IMR-90 (cell line): Measurements from ENCODE around the gene TOE1. TPM values are rescaled to one million over a fixed set of nuclear protein-coding genes. Genes with fewer than 3 reads are reported as not detected.

Experiments used
- ATAC-seq: fragments of 200-7000 bp; cut with Tn5 transposase; 2 replicates; pipeline ENCODE4 v1.9.1; 2020; ENCODE audit warnings: low read depth, mild to moderate bottlenecking, moderate library complexity
- BruUV-seq: library from RNA; stranded (reverse); fragments of 400-500 nt; replicated peaks from 2 replicates; lab custom pipeline; 2021; lab: Mats Ljungman, UMichigan
- CTCF ChIA-PET: fragments of 300-600 bp; formaldehyde crosslinking; extraction: SDS; loops from one replicate; lab custom pipeline; 2021; ENCODE audit warnings: antibody characterized with exemption; lab: Yijun Ruan, JAX
- POLR2A ChIA-PET: fragments of 300-600 bp; sonication (Branson Sonifier 250); formaldehyde crosslinking; loops from one replicate; lab custom pipeline; 2022; ENCODE audit warnings: antibody characterized with exemption; ENCODE audit not compliant: unreplicated experiment; lab: Charles Lee
- DNase-seq: peaks from one replicate; pipeline ENCODE4 v3.0.0; 2013
- H2AFZ ChIP-seq: replicated peaks from 2 replicates; pipeline ENCODE3; 2013; ENCODE audit warnings: low read length, mild to moderate bottlenecking; ENCODE audit not compliant: poor library complexity
- H2AK5ac ChIP-seq: 2 replicates; pipeline ENCODE4 v1.6.1; 2013; ENCODE audit warnings: low read depth, low read length, inconsistent platforms
- H2AK9ac ChIP-seq: replicated peaks from 2 replicates; pipeline ENCODE3; 2013; ENCODE audit warnings: mild to moderate bottlenecking, low read depth, low read length, moderate library complexity; ENCODE audit not compliant: poor library complexity
- H2BK120ac ChIP-seq: 2 replicates; pipeline ENCODE4 v1.6.1; 2013; ENCODE audit warnings: low read depth, low read length, inconsistent platforms
- H2BK15ac ChIP-seq: 3 replicates; pipeline ENCODE4 v1.6.1; 2013; ENCODE audit warnings: low read depth, low read length, inconsistent platforms
- H2BK20ac ChIP-seq: 2 replicates; pipeline ENCODE4 v1.6.1; 2013; ENCODE audit warnings: low read depth, mild to moderate bottlenecking, inconsistent platforms, low read length, moderate library complexity
- H2BK5ac ChIP-seq: 2 replicates; pipeline ENCODE4 v1.6.1; 2013; ENCODE audit warnings: mild to moderate bottlenecking, low read depth, low read length, inconsistent platforms; ENCODE audit not compliant: poor library complexity, severe bottlenecking
- H3K14ac ChIP-seq: replicated peaks from 2 replicates; pipeline ENCODE4 v1.6.1; 2013; ENCODE audit warnings: low read depth, low read length, inconsistent platforms
- H3K18ac ChIP-seq: 2 replicates; pipeline ENCODE4 v1.6.1; 2013; ENCODE audit warnings: low read depth, low read length, control low read depth
- H3K23ac ChIP-seq: 2 replicates; pipeline ENCODE4 v1.6.1; 2013; ENCODE audit warnings: low read depth, low read length, inconsistent platforms
- H3K27ac ChIP-seq: 2 replicates; pipeline ENCODE4 v1.5.1; 2013; ENCODE audit warnings: mild to moderate bottlenecking, control low read depth, low read length; ENCODE audit not compliant: insufficient read depth
- H3K27me3 ChIP-seq: 2 replicates; pipeline ENCODE4 v1.6.1; 2013; ENCODE audit warnings: low read length; ENCODE audit not compliant: control insufficient read depth, insufficient read depth
- H3K36me3 ChIP-seq: 2 replicates; pipeline ENCODE4 v1.6.1; 2013; ENCODE audit warnings: low read length, mixed read lengths; ENCODE audit not compliant: control insufficient read depth, insufficient read depth
- H3K4ac ChIP-seq: 2 replicates; pipeline ENCODE4 v1.6.1; 2013; ENCODE audit warnings: low read depth, low read length, inconsistent platforms
- H3K4me1 ChIP-seq: 2 replicates; pipeline ENCODE4 v1.6.1; 2013; ENCODE audit warnings: low read length, mixed read lengths; ENCODE audit not compliant: control insufficient read depth, insufficient read depth
- H3K4me2 ChIP-seq: 2 replicates; pipeline ENCODE4 v1.6.1; 2013; ENCODE audit warnings: low read depth, mild to moderate bottlenecking, control low read depth, low read length, moderate library complexity
- H3K4me3 ChIP-seq: 2 replicates; pipeline ENCODE4 v1.5.1; 2013; ENCODE audit warnings: low read depth, mild to moderate bottlenecking, control low read depth, low read length, moderate library complexity; ENCODE audit not compliant: insufficient read depth
- H3K56ac ChIP-seq: 2 replicates; pipeline ENCODE4 v1.6.1; 2013; ENCODE audit warnings: low read length, inconsistent platforms; ENCODE audit not compliant: insufficient read depth; ENCODE audit errors: extremely low read depth
- H3K79me1 ChIP-seq, 2 experiments: 2 replicates each; pipeline ENCODE4 v1.6.1; 2013; ENCODE audit warnings: low read length in 2 of 2, inconsistent platforms in 1 of 2, low read depth in 1 of 2
- H3K9ac ChIP-seq: 2 replicates; pipeline ENCODE4 v1.6.1; 2013; ENCODE audit warnings: low read depth, low read length, control low read depth
- H3K9me1 ChIP-seq: 2 replicates; pipeline ENCODE4 v1.6.1; 2013; ENCODE audit warnings: low read length, inconsistent platforms; ENCODE audit not compliant: insufficient read depth
- H3K9me3 ChIP-seq: 2 replicates; pipeline ENCODE4 v1.6.1; 2013; ENCODE audit warnings: low read length; ENCODE audit not compliant: control insufficient read depth, insufficient read depth
- H4K20me1 ChIP-seq: 2 replicates; pipeline ENCODE4 v1.6.1; 2013; ENCODE audit warnings: low read length, inconsistent platforms; ENCODE audit not compliant: insufficient read depth
- H4K5ac ChIP-seq: 2 replicates; pipeline ENCODE4 v1.6.1; 2013; ENCODE audit warnings: mild to moderate bottlenecking, low read depth, low read length, control low read depth
- H4K8ac ChIP-seq, 2 experiments: 2 replicates each; pipeline ENCODE4 v1.6.1; 2013; ENCODE audit warnings: low read depth in 2 of 2, low read length in 2 of 2, control low read depth in 1 of 2, inconsistent platforms in 1 of 2
- H4K91ac ChIP-seq: 2 replicates; pipeline ENCODE4 v1.6.1; 2013; ENCODE audit warnings: low read depth, low read length, inconsistent platforms; ENCODE audit not compliant: insufficient read depth
- RAD21 ChIP-seq: IDR thresholded peaks from 2 replicates; pipeline ENCODE4 v1.6.1; 2012; ENCODE audit warnings: low read length, improper control_type of control experiment
- WGBS, 2 experiments: methylation state at CpG; one replicate each; pipeline versions ENCODE4 v1.1.5 to v1.1.7; 2013; ENCODE audit warnings: missing lambda C conversion rate in 2 of 2; ENCODE audit not compliant: insufficient read length in 1 of 2; ENCODE audit errors: extremely low coverage in 2 of 2; 5-methylcytosine and 5-hydroxymethylcytosine counted together
- dilution Hi-C: fragments of 300-500 bp; cut with HindIII; formaldehyde crosslinking; loops from one replicate; pipeline ENCODE4 v1.14.3; 2018; ENCODE audit warnings: low sequenced_read_pairs; ENCODE audit not compliant: unreplicated experiment
- in situ Hi-C: fragments of 300-500 bp; cut with MboI; formaldehyde crosslinking; loops from 3 replicates; pipeline ENCODE4 v1.14.3; 2019; ENCODE audit warnings: low sequenced_read_pairs, inconsistent platforms, mixed read lengths
- intact Hi-C: fragments of 100-400 bp; cut with micrococcal nuclease; formaldehyde crosslinking; loops from 2 replicates; pipeline ENCODE4 v1.10.0; 2022
- polyA plus RNA-seq, 3 experiments: library from polyadenylated mRNA; depleted of rRNA; stranded (reverse); fragments of >200 nt; gene quantifications; 2 replicates each; pipeline ENCODE4 v1.2.3, GENCODE V29; 2012; ENCODE audit warnings: low replicate concordance in 1 of 3
- total RNA-seq: library from RNA; depleted of rRNA; stranded (reverse); fragments of >200 nt; gene quantifications from 2 replicates; pipeline ENCODE4 v1.2.3, GENCODE V29; 2012
- TF ChIP-seq, protein P1 (sequence below): fragments of 150-350 bp; IDR thresholded peaks from 2 replicates; pipeline ENCODE4 v1.6.1; 2017; ENCODE audit warnings: mild to moderate bottlenecking, antibody characterized with exemption, low read length, low read depth

TOE1 gene
- total and polyA plus RNA-seq, 2 of the 4 experiments (the other 2 are of a cell fraction), result 15.5 to 18.6 TPM

- DNase-seq (no peak), ATAC-seq (no peak)
- H3K36me3 ChIP-seq, result peaks cover 16% of the 10 kb centered on the region
- peaks cover 3% of the 10 kb centered on the region; the same call in 1 of the 2 replicates for H3K9me1 ChIP-seq
- no peaks in the 10 kb centered on the region for H3K9me3 ChIP-seq
- H3K4me3 ChIP-seq, result no peak overlapping the region
- intact Hi-C loops, result no loop called here
- no peak overlapping the region for H3K23ac ChIP-seq
- TF ChIP-seq RAD21, result no peak
- TF ChIP-seq, protein P1, sequence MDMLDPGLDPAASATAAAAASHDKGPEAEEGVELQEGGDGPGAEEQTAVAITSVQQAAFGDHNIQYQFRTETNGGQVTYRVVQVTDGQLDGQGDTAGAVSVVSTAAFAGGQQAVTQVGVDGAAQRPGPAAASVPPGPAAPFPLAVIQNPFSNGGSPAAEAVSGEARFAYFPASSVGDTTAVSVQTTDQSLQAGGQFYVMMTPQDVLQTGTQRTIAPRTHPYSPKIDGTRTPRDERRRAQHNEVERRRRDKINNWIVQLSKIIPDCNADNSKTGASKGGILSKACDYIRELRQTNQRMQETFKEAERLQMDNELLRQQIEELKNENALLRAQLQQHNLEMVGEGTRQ, result no peak
- H3K79me1 ChIP-seq, result no peaks in the 10 kb centered on the region
- dilution Hi-C loops, result no loop called here
- peak overlapping the region; percentile 60 for H2AK9ac ChIP-seq
- no peak overlapping the region for H3K9ac ChIP-seq
- peak overlapping the region; percentile 93 for H2AFZ ChIP-seq
- H2AK5ac ChIP-seq, result no peak overlapping the region
- no peak overlapping the region; a peak in 1 of 4 replicates for H4K8ac ChIP-seq
- H4K91ac ChIP-seq, result no peak overlapping the region
- H4K5ac ChIP-seq, result no peak overlapping the region
- H3K56ac ChIP-seq, result no peak overlapping the region
- H4K20me1 ChIP-seq, result no peaks in the 10 kb centered on the region
- in situ Hi-C loops, result no loop called here
- H3K4me2 ChIP-seq, result no peak overlapping the region
- H3K4me1 ChIP-seq, result no peaks in the 10 kb centered on the region
- H3K18ac ChIP-seq, result no peak overlapping the region
- BruUV-seq, result no TSS peak
- CTCF ChIA-PET, result no interaction called here
- WGBS, 2 experiments, result 60% methylated on average over 11 of the region's 19 CpGs; no CpG with 5 or more reads in 1 of the 2 experiments
- H3K4ac ChIP-seq, result no peak overlapping the region
- H3K27ac ChIP-seq, result no peak overlapping the region
- H2BK20ac ChIP-seq, result no peak overlapping the region
- H2BK5ac ChIP-seq, result no peak overlapping the region
- H2BK15ac ChIP-seq, result no peak overlapping the region
- H2BK120ac ChIP-seq, result no peak overlapping the region
- H3K27me3 ChIP-seq, result no peaks in the 10 kb centered on the region
- POLR2A ChIA-PET, result no interaction called here
- H3K14ac ChIP-seq, result no peak overlapping the region
Observed at GRCh38 chr1:45327644-45328515, 12.1 kb upstream of the TOE1 start.
